HG02571 (cell line): Measurements from ENCODE around the gene GALNT16.

Experiments
- ATAC-seq: cut with Tn5 transposase; IDR thresholded peaks from one replicate; pipeline ENCODE4 v1.9.1; 2021; ENCODE audit warnings: mild to moderate bottlenecking, moderate library complexity; ENCODE audit not compliant: unreplicated experiment

GALNT16 gene

GRCh38 chr14:69398818-69399210, 138.9 kb downstream of the GALNT16 start:
- ATAC-seq, result peak; percentile 14

DNA sequence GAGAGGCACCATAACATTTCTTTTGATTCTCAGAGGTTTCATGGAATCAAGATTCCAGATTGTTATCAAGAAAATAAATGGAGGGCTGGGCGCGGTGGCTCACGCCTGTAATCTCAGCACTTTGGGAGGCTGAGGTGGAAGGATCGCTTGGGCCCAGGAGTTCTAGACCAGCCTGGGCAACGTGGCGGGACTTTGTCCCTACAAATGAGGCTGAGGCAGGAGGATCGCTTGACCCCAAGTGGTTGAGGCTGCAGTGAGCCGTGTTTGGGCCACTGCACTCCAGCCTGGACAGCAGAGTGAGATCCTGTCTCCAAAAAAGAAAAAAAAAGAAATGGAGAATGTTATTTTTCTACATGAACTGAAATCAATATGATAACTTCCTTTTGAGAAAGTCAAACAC, 139.8 kb downstream of the GALNT16 start:
- no peak for ATAC-seq

DNA sequence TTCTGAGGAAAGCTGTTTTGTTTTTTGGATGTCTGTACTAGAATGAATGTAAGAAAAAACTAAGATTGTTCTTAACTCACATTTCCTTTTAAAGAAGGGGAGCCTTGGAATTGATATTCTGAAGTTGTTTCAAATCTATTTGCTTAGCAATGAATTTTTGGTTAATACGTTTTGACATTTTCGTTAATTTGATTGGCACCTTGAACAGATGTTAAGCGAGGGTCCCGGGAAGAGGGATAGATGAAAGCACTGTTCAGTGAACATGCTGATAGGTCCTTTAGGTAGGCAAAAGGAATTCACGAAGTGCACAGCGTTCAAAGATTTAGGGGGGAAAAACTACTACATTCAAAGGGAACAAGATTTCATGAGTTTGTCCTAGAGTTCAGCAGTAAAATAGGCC, 140.2 kb downstream of the GALNT16 start:
- no peak for ATAC-seq

DNA sequence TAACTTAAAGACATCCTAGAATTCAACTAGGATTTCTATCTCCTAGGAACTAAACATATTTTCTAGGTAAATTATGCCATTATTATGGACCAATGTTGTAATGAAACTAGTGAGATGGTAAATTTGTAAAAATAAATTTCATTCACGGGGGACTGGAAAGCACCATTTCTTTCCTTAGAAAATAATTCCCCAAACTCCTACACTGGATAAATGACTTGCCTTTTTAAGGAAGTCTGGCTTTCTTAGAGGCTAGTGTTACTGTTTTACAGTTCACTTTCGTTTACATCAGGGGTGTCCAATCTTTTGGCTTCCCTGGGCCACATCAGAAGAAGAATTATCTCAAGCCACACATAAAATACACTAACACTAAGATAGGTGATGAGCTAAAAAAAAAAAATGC, 141.9 kb downstream of the GALNT16 start:
- no peak for ATAC-seq

- ATAC-seq, result no peak
Observed at GRCh38 chr14:69404478-69404877, 144.5 kb downstream of the GALNT16 start.

GRCh38 chr14:69404883-69405282, 144.9 kb downstream of the GALNT16 start:
- ATAC-seq, result no peak

DNA sequence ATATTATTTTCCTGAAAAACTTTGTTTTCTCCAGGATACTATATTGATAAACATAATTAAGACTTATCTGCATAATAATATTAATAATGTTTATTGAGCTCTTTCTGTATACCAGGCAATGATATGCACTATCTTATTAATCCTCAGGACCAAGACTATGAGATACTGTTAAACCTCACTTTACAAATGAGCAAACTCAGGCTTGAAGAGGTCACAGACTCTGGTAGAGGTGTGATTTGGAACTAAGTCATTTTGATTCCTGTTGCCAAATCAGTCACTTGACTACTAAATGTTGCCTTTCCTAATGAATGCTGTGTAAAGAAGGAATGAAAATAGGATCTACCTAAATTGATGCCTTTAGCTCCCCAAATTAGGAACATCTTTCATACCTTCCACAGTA, 145.8 kb downstream of the GALNT16 start:
- ATAC-seq, result no peak
